ENCODE data around the gene MYO5B.
"Not testable (repeated sequence)": the region's sequence is repeated elsewhere in the genome, so short reads cannot be mapped to it uniquely, and the experiment has no call there.

MYO5B gene

GRCh38 chr18:49837889-49838288 lies 357.1 kb downstream of the MYO5B start:
- DNase-seq (ENCODE audit: low read depth), result no peak
- H3K4me3 ChIP-seq (ENCODE audit: low read depth, low read length), result no peak overlapping the region
- TF ChIP-seq MYC (IDR thresholded peaks at IDR 0.05; ENCODE audit: low read depth, low read length), result no peak
- no peak for TF ChIP-seq CTCF (IDR thresholded peaks at IDR 0.05; ENCODE audit: low read depth, low read length)
- no peak for TF ChIP-seq POLR2A (IDR thresholded peaks at IDR 0.05; ENCODE audit: extremely low read depth, insufficient read length)
- TF ChIP-seq MAX (IDR thresholded peaks at IDR 0.05; ENCODE audit: low read depth, low read length), result no peak

- not testable (repeated sequence) for DNase-seq (ENCODE audit: low read depth); H3K4me3 ChIP-seq (ENCODE audit: low read depth, low read length)
Observed at GRCh38 chr18:49837316-49837835, 357.6 kb downstream of the MYO5B start.

DNA sequence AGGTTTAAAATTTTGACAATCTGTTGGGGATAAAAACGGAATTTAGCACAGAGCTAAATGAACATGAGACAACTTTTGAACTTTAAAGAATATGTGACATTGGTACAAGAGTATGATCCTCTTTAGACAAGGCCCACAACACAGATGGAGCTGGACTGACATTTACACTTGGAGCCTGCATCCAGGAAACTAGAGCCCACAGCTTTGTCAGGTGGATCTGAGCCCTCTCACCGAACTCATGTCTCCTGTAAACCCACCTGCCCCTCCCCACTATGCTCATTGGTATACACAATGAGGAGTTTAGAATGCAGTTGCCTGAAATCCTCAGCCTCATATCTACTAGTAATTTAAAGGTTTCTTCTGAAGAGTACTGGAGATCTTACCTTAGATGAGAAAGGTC lies 359.5 kb downstream of the MYO5B start:
- no peak overlapping the region for H3K4me3 ChIP-seq (ENCODE audit: low read depth, low read length)
- TF ChIP-seq MYC (IDR thresholded peaks at IDR 0.05; ENCODE audit: low read depth, low read length) (no peak), MAX (IDR thresholded peaks at IDR 0.05; ENCODE audit: low read depth, low read length) (no peak), POLR2A (IDR thresholded peaks at IDR 0.05; ENCODE audit: extremely low read depth, insufficient read length) (no peak), CTCF (IDR thresholded peaks at IDR 0.05; ENCODE audit: low read depth, low read length) (no peak)
- DNase-seq (ENCODE audit: low read depth), result no peak

- TF ChIP-seq MAX (IDR thresholded peaks at IDR 0.05; ENCODE audit: low read depth, low read length), result no peak
- no peak for TF ChIP-seq CTCF (IDR thresholded peaks at IDR 0.05; ENCODE audit: low read depth, low read length)
- no peak for TF ChIP-seq POLR2A (IDR thresholded peaks at IDR 0.05; ENCODE audit: extremely low read depth, insufficient read length)
- no peak for TF ChIP-seq MYC (IDR thresholded peaks at IDR 0.05; ENCODE audit: low read depth, low read length)
- no peak for DNase-seq (ENCODE audit: low read depth)
- H3K4me3 ChIP-seq (ENCODE audit: low read depth, low read length), result no peak overlapping the region
Observed at GRCh38 chr18:49834258-49834657, 360.7 kb downstream of the MYO5B start.

- H3K4me3 ChIP-seq (ENCODE audit: low read depth, low read length), result no peak overlapping the region
- no peak for TF ChIP-seq CTCF (IDR thresholded peaks at IDR 0.05; ENCODE audit: low read depth, low read length)
- no peak for TF ChIP-seq POLR2A (IDR thresholded peaks at IDR 0.05; ENCODE audit: extremely low read depth, insufficient read length)
- TF ChIP-seq MYC (IDR thresholded peaks at IDR 0.05; ENCODE audit: low read depth, low read length), result no peak
- no peak for TF ChIP-seq MAX (IDR thresholded peaks at IDR 0.05; ENCODE audit: low read depth, low read length)
- no peak for DNase-seq (ENCODE audit: low read depth)
Observed at GRCh38 chr18:49833814-49834213, 361.1 kb downstream of the MYO5B start.

- no peak for TF ChIP-seq MAX (IDR thresholded peaks at IDR 0.05; ENCODE audit: low read depth, low read length)
- TF ChIP-seq POLR2A (IDR thresholded peaks at IDR 0.05; ENCODE audit: extremely low read depth, insufficient read length), result no peak
- no peak overlapping the region for H3K4me3 ChIP-seq (ENCODE audit: low read depth, low read length)
- no peak for DNase-seq (ENCODE audit: low read depth)
Observed at GRCh38 chr18:49832221-49832647, 362.7 kb downstream of the MYO5B start.

- no peak for TF ChIP-seq MAX (IDR thresholded peaks at IDR 0.05; ENCODE audit: low read depth, low read length)
- no peak for TF ChIP-seq POLR2A (IDR thresholded peaks at IDR 0.05; ENCODE audit: extremely low read depth, insufficient read length)
- no peak for TF ChIP-seq CTCF (IDR thresholded peaks at IDR 0.05; ENCODE audit: low read depth, low read length)
- DNase-seq (ENCODE audit: low read depth), result no peak
- H3K4me3 ChIP-seq (ENCODE audit: low read depth, low read length), result no peak overlapping the region
Observed at GRCh38 chr18:49827996-49828395, 367.0 kb downstream of the MYO5B start.

Measured in NB4 (cell line).